GM12878 (cell line): ENCODE results near the gene ABCD4. TPM values are rescaled to one million over a fixed set of nuclear protein-coding genes. Genes with fewer than 3 reads are reported as not detected.
A peak's percentile ranks its signal among the peaks of the same experiment; 100 is the strongest.

Experiments
- BRCA1 ChIP-seq: IDR thresholded peaks from 2 replicates; pipeline ENCODE4 v1.6.1; 2011; ENCODE audit warnings: low read depth, low read length, improper control_type of control experiment
- CBX5 ChIP-seq: sonication (generic); IDR thresholded peaks from 2 replicates; pipeline ENCODE4 v1.6.1; 2016; ENCODE audit warnings: low read depth, moderate library complexity, mild to moderate bottlenecking, inconsistent platforms
- CHD1 ChIP-seq: IDR thresholded peaks from 2 replicates; pipeline ENCODE4 v1.6.1; 2012; ENCODE audit warnings: low read depth, low read length, improper control_type of control experiment
- E2F4 ChIP-seq: IDR thresholded peaks from 2 replicates; pipeline ENCODE4 v1.6.1; 2012; ENCODE audit warnings: low read depth, low read length, improper control_type of control experiment
- EGR1 ChIP-seq, 2 experiments: IDR thresholded peaks; 1 replicate in 1 of 2; 2 replicates in 1 of 2; pipeline ENCODE4 v1.6.1; 2011 to 2012; ENCODE audit warnings: low read depth in 2 of 2, low read length in 2 of 2, borderline replicate concordance in 1 of 2, mild to moderate bottlenecking in 1 of 2, moderate library complexity in 1 of 2
- ELK1 ChIP-seq: IDR thresholded peaks from 2 replicates; pipeline ENCODE4 v1.6.1; 2012; ENCODE audit warnings: low read depth, low read length, improper control_type of control experiment
- ETV6 ChIP-seq, 2 experiments: fragments of 450-650 bp in 1 of 2; IDR thresholded peaks in 1 of 2; conservative IDR thresholded peaks in 1 of 2; 2 replicates each; pipeline ENCODE4 v1.6.1; 2014; ENCODE audit warnings: antibody characterized with exemption in 1 of 2, borderline replicate concordance in 1 of 2, low read depth in 1 of 2, mild to moderate bottlenecking in 1 of 2, moderate library complexity in 1 of 2
- FOXK2 ChIP-seq: fragments of 450-650 bp; IDR thresholded peaks from 2 replicates; pipeline ENCODE4 v1.6.1; 2017; ENCODE audit warnings: mild to moderate bottlenecking, moderate library complexity
- GABPA ChIP-seq: IDR thresholded peaks from 2 replicates; pipeline ENCODE4 v1.6.1; 2014; ENCODE audit warnings: antibody characterized with exemption, low read depth, mild to moderate bottlenecking, inconsistent platforms
- IKZF2 ChIP-seq, 2 experiments: fragments of 450-650 bp; IDR thresholded peaks; 2 replicates each; pipeline ENCODE4 v1.6.1; 2017; ENCODE audit warnings: mild to moderate bottlenecking in 2 of 2, moderate library complexity in 2 of 2
- IRF5 ChIP-seq: fragments of 450-650 bp; IDR thresholded peaks from 2 replicates; pipeline ENCODE4 v1.6.1; 2017; ENCODE audit warnings: borderline replicate concordance
- MLLT1 ChIP-seq: fragments of 450-650 bp; IDR thresholded peaks from 2 replicates; pipeline ENCODE4 v1.6.1; 2016; ENCODE audit warnings: mild to moderate bottlenecking
- MXI1 ChIP-seq: fragments of 150-350 bp; IDR thresholded peaks from 2 replicates; pipeline ENCODE4 v1.6.1; 2011; ENCODE audit warnings: low read depth, mild to moderate bottlenecking, inconsistent platforms, low read length, improper control_type of control experiment
- MYC ChIP-seq: IDR thresholded peaks from 2 replicates; pipeline ENCODE4 v1.6.1; 2011; ENCODE audit warnings: mild to moderate bottlenecking, low read length, moderate library complexity, inconsistent platforms; ENCODE audit not compliant: insufficient read depth, insufficient replicate concordance, insufficient read length, severe bottlenecking
- NR2F1 ChIP-seq: fragments of 450-650 bp; conservative IDR thresholded peaks from 2 replicates; pipeline ENCODE4 v1.6.1; 2017; ENCODE audit warnings: mild to moderate bottlenecking
- PAX5 ChIP-seq: IDR thresholded peaks from 2 replicates; pipeline ENCODE4 v1.6.1; 2011; ENCODE audit warnings: low read depth, low read length, borderline replicate concordance
- POLR2A ChIP-seq: IDR thresholded peaks from 2 replicates; pipeline ENCODE4 v1.6.1; 2011; ENCODE audit warnings: low read depth, mild to moderate bottlenecking, low read length
- POLR2AphosphoS2 ChIP-seq: IDR thresholded peaks from 2 replicates; pipeline ENCODE4 v1.6.1; 2011; ENCODE audit warnings: low read depth, mild to moderate bottlenecking, low read length, improper control_type of control experiment, moderate library complexity
- RELB ChIP-seq: fragments of 450-650 bp; IDR thresholded peaks from 2 replicates; pipeline ENCODE4 v1.6.1; 2017; ENCODE audit warnings: low read depth, mild to moderate bottlenecking, moderate library complexity
- SIX5 ChIP-seq: IDR thresholded peaks from 2 replicates; pipeline ENCODE4 v1.6.1; 2011; ENCODE audit warnings: mild to moderate bottlenecking, low read depth, low read length, moderate library complexity; ENCODE audit not compliant: severe bottlenecking
- TCF12 ChIP-seq: IDR thresholded peaks from 2 replicates; pipeline ENCODE4 v1.6.1; 2011; ENCODE audit warnings: low read depth, mild to moderate bottlenecking, low read length
- TCF7 ChIP-seq: IDR thresholded peaks from 2 replicates; pipeline ENCODE4 v1.6.1; 2014; ENCODE audit warnings: antibody characterized with exemption, borderline replicate concordance
- polyA plus RNA-seq, 11 experiments: library from polyadenylated mRNA; depleted of rRNA in 4 of 11; unstranded in 6 of 11; stranded (reverse) in 5 of 11; fragments of >200 nt; fragmentation: Nextera tagmentation in 4 of 11; fragmentation: Illumina TruSeq in 1 of 11; extraction: Ambion mirVana in 4 of 11; extraction: Trizol in 1 of 11; gene quantifications; 1 replicate in 1 of 11; 2 replicates in 10 of 11; pipeline versions ENCODE4 v1.2.1 to v1.2.3, GENCODE V29; 2011 to 2016; ENCODE audit warnings: inconsistent platforms in 2 of 11, missing spikeins in 2 of 11, low read depth in 1 of 11
- total RNA-seq, 4 experiments: library from RNA; depleted of rRNA in 3 of 4; stranded (reverse); fragments of >200 nt in 3 of 4; fragmentation: Illumina TruSeq in 1 of 4; extraction: Trizol in 1 of 4; gene quantifications; 2 replicates each; pipeline versions ENCODE4 v1.2.1 to v1.2.3, GENCODE V29; 2013 to 2021

The ABCD4 gene
- total and polyA plus RNA-seq, 10 of the 15 experiments (the other 5 are each of a cell fraction or from before 2014, with no cell fraction given) = 5.7 to 29.5 (median 23.4) TPM

- TF ChIP-seq RELB (peak; percentile 28; the same call in 1 of the 2 replicates), FOXK2 (no peak), TCF12 (peak; percentile 25; the same call in 1 of the 2 replicates), PAX5 (no peak), POLR2A (peak; percentile 96), EGR1 (IDR thresholded peaks at IDR 0.05; ENCODE audit: borderline replicate concordance in 1 of 2, low read depth in 2 of 2, low read length in 2 of 2) (peak in 1 of 2 experiments; percentile 46; a peak in 1 of 3 replicates), IKZF2 (IDR thresholded peaks at IDR 0.05) (0 out of 4 replicates have a peak, but pooled peaks have one; percentile 34 to 49), CHD1 (no peak), ETV6 (conservative IDR thresholded peaks at IDR 0.05 in 1 of 2, IDR thresholded peaks at IDR 0.05 in 1 of 2; ENCODE audit: borderline replicate concordance in 1 of 2, low read depth in 1 of 2) (peak in 1 of 2 experiments; percentile 18; a peak in 1 of 4 replicates), GABPA (peak; percentile 84), MXI1 (peak; percentile 37), ELK1 (peak; percentile 67; the same call in 1 of the 2 replicates), IRF5 (no peak), E2F4 (no peak), CBX5 (0 out of 2 replicates have a peak, but pooled peaks have one; percentile 45), MLLT1 (peak; percentile 100), NR2F1 (peak; percentile 68), SIX5 (peak; percentile 28), POLR2AphosphoS2 (0 out of 2 replicates have a peak, but pooled peaks have one; percentile 36), MYC (no peak), TCF7 (peak; percentile 66; the same call in 1 of the 2 replicates), BRCA1 (no peak)
Measured at GRCh38 chr14:74302634-74303569, at the start of gene ABCD4 (continued).
